GM12878 (cell line): ENCODE results near the gene ZNF765. TPM values are rescaled to one million over a fixed set of nuclear protein-coding genes. Genes with fewer than 3 reads are reported as not detected.

Experiments
- CHD1 ChIP-seq: IDR thresholded peaks from 2 replicates; pipeline ENCODE4 v1.6.1; 2012; ENCODE audit warnings: low read depth, low read length, improper control_type of control experiment
- DPF2 ChIP-seq: fragments of 450-650 bp; IDR thresholded peaks from 2 replicates; pipeline ENCODE4 v1.6.1; 2017; ENCODE audit warnings: mild to moderate bottlenecking
- FOS ChIP-seq: IDR thresholded peaks from 3 replicates; pipeline ENCODE4 v1.6.1; 2011; ENCODE audit warnings: borderline replicate concordance; ENCODE audit not compliant: insufficient read length; ENCODE audit errors: extremely low read depth
- FOXM1 ChIP-seq: IDR thresholded peaks from 2 replicates; pipeline ENCODE4 v1.6.1; 2012; ENCODE audit warnings: low read depth, mild to moderate bottlenecking, inconsistent platforms, low read length, moderate library complexity
- HDGF ChIP-seq: fragments of 450-650 bp; IDR thresholded peaks from 2 replicates; pipeline ENCODE4 v1.6.1; 2016; ENCODE audit warnings: antibody characterized with exemption
- JUND ChIP-seq: IDR thresholded peaks from 2 replicates; pipeline ENCODE4 v1.6.1; 2012; ENCODE audit warnings: low read depth, mild to moderate bottlenecking, low read length, improper control_type of control experiment, moderate library complexity
- MEF2A ChIP-seq: IDR thresholded peaks from 2 replicates; pipeline ENCODE4 v1.6.1; 2011; ENCODE audit warnings: low read depth, mild to moderate bottlenecking, low read length, moderate library complexity; ENCODE audit not compliant: insufficient read depth
- MTA3 ChIP-seq: IDR thresholded peaks from 2 replicates; pipeline ENCODE4 v1.6.1; 2012; ENCODE audit warnings: low read length, inconsistent platforms, borderline replicate concordance
- MXI1 ChIP-seq: fragments of 150-350 bp; IDR thresholded peaks from 2 replicates; pipeline ENCODE4 v1.6.1; 2011; ENCODE audit warnings: low read depth, mild to moderate bottlenecking, inconsistent platforms, low read length, improper control_type of control experiment
- NFXL1 ChIP-seq: fragments of 450-650 bp; IDR thresholded peaks from 2 replicates; pipeline ENCODE4 v1.6.1; 2017; ENCODE audit warnings: antibody characterized with exemption, mild to moderate bottlenecking, borderline replicate concordance
- POLR2AphosphoS5 ChIP-seq: IDR thresholded peaks from 2 replicates; pipeline ENCODE4 v1.6.1; 2011; ENCODE audit warnings: mild to moderate bottlenecking, low read length, inconsistent platforms
- POU2F2 ChIP-seq: IDR thresholded peaks from 3 replicates; pipeline ENCODE4 v1.6.1; 2011; ENCODE audit warnings: low read depth, mild to moderate bottlenecking, low read length, borderline replicate concordance
- SMAD5 ChIP-seq: IDR thresholded peaks from 2 replicates; pipeline ENCODE4 v1.6.1; 2016; ENCODE audit warnings: antibody characterized with exemption, low read depth
- SMC3 ChIP-seq: IDR thresholded peaks from 2 replicates; pipeline ENCODE4 v1.6.1; 2011; ENCODE audit warnings: low read length, improper control_type of control experiment, borderline replicate concordance
- SP1 ChIP-seq: IDR thresholded peaks from one replicate; pipeline ENCODE4 v1.6.1; 2011; ENCODE audit warnings: low read depth, low read length
- SREBF1 ChIP-seq: IDR thresholded peaks from 2 replicates; pipeline ENCODE4 v1.6.1; 2012; ENCODE audit warnings: mild to moderate bottlenecking, low read length
- SRF ChIP-seq, 2 experiments: IDR thresholded peaks; 2 replicates each; pipeline ENCODE4 v1.6.1; 2011; ENCODE audit warnings: low read depth in 2 of 2, low read length in 2 of 2, mild to moderate bottlenecking in 1 of 2, moderate library complexity in 1 of 2
- STAT3 ChIP-seq: IDR thresholded peaks from 2 replicates; pipeline ENCODE4 v1.6.1; 2011; ENCODE audit warnings: low read depth, low read length, improper control_type of control experiment
- TARDBP ChIP-seq: IDR thresholded peaks from 2 replicates; pipeline ENCODE4 v1.6.1; 2016; ENCODE audit warnings: borderline replicate concordance
- ZNF274 ChIP-seq: IDR thresholded peaks from one replicate; pipeline ENCODE4 v1.8.0; 2011; ENCODE audit not compliant: insufficient read length, insufficient read depth
- polyA plus RNA-seq, 11 experiments: library from polyadenylated mRNA; depleted of rRNA in 4 of 11; unstranded in 6 of 11; stranded (reverse) in 5 of 11; fragments of >200 nt; fragmentation: Nextera tagmentation in 4 of 11; fragmentation: Illumina TruSeq in 1 of 11; extraction: Ambion mirVana in 4 of 11; extraction: Trizol in 1 of 11; gene quantifications; 1 replicate in 1 of 11; 2 replicates in 10 of 11; pipeline versions ENCODE4 v1.2.1 to v1.2.3, GENCODE V29; 2011 to 2016; ENCODE audit warnings: inconsistent platforms in 2 of 11, missing spikeins in 2 of 11, low read depth in 1 of 11
- total RNA-seq, 4 experiments: library from RNA; depleted of rRNA in 3 of 4; stranded (reverse); fragments of >200 nt in 3 of 4; fragmentation: Illumina TruSeq in 1 of 4; extraction: Trizol in 1 of 4; gene quantifications; 2 replicates each; pipeline versions ENCODE4 v1.2.1 to v1.2.3, GENCODE V29; 2013 to 2021
- TF ChIP-seq, protein P1 (sequence below): fragments of 450-650 bp; conservative IDR thresholded peaks from 2 replicates; pipeline ENCODE4 v1.6.1; 2017; ENCODE audit warnings: mild to moderate bottlenecking, moderate library complexity
- TF ChIP-seq, protein P2 (sequence below), 3 experiments: IDR thresholded peaks in 2 of 3; conservative IDR thresholded peaks in 1 of 3; 2 replicates each; pipeline ENCODE4 v1.5.1; 2011; ENCODE audit warnings: low read depth in 3 of 3, low read length in 3 of 3, mild to moderate bottlenecking in 3 of 3, control low read depth in 2 of 3, moderate library complexity in 2 of 3, inconsistent platforms in 1 of 3, mixed read lengths in 1 of 3; ENCODE audit not compliant: control insufficient read depth in 2 of 3, insufficient read depth in 1 of 3; ENCODE audit errors: extremely low read depth in 1 of 3
- TF ChIP-seq, protein P3 (sequence below): IDR thresholded peaks from 2 replicates; pipeline ENCODE4 v1.6.1; 2012; ENCODE audit warnings: low read depth, low read length, improper control_type of control experiment
- TF ChIP-seq, protein P4 (sequence below): fragments of 450-650 bp; IDR thresholded peaks from 2 replicates; pipeline ENCODE4 v1.6.1; 2017; ENCODE audit warnings: antibody characterized with exemption, mild to moderate bottlenecking, moderate library complexity

ZNF765 gene
- total and polyA plus RNA-seq, 10 of the 15 experiments (the other 5 are each of a cell fraction or from before 2014, with no cell fraction given), result 2.9 to 12.7 (median 7.0) TPM

DNA sequence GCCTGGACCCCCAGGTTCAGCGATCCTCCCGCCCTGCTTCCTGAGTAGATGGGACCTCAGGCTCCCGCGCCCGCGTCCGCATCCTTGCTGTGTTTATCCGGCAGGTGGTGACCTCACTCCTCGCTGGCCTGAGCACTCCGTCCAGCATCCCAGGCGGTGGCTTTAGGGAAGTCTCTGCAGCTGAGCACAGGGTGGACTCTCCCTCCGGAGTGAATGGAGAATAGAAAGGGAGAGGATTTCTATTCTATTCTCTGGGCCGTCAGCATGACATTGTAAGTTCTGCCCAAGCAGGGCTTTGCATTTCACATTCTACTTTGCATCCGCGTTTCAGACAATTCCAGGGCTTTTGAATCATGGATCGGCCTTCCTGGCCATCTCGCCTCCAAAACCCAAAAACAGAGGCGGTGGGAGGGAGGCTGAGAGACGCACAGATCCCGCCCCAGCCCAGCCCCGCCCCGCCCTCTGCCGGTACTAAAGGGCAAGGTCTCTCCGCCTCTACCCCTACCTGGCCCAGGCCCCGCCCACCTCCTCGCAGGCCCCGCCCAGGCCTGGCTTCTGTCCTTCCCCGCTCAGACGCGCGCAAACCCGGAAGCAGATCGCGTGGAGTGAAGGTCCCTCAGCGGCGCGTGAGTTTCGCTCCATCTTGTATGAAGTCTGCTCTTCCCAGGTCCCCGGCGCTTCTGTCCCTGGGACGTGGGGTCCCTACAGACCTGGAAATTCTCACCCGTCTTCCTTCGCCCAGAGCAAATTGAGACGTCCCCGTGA is 29.6 kb upstream of the ZNF765 start, which contains the start of gene ZNF525 (continued):
- TF ChIP-seq, protein P1, sequence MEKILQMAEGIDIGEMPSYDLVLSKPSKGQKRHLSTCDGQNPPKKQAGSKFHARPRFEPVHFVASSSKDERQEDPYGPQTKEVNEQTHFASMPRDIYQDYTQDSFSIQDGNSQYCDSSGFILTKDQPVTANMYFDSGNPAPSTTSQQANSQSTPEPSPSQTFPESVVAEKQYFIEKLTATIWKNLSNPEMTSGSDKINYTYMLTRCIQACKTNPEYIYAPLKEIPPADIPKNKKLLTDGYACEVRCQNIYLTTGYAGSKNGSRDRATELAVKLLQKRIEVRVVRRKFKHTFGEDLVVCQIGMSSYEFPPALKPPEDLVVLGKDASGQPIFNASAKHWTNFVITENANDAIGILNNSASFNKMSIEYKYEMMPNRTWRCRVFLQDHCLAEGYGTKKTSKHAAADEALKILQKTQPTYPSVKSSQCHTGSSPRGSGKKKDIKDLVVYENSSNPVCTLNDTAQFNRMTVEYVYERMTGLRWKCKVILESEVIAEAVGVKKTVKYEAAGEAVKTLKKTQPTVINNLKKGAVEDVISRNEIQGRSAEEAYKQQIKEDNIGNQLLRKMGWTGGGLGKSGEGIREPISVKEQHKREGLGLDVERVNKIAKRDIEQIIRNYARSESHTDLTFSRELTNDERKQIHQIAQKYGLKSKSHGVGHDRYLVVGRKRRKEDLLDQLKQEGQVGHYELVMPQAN, result peak; percentile 58; the same call in 1 of the 2 replicates
- TF ChIP-seq POLR2AphosphoS5, result peak; percentile 89
- no peak for TF ChIP-seq TARDBP
- TF ChIP-seq SREBF1, result no peak
- no peak for TF ChIP-seq ZNF274
- TF ChIP-seq SP1, result no peak
- TF ChIP-seq MEF2A, result no peak
- TF ChIP-seq SMAD5, result peak; percentile 69; the same call in 1 of the 2 replicates
- TF ChIP-seq, protein P2, sequence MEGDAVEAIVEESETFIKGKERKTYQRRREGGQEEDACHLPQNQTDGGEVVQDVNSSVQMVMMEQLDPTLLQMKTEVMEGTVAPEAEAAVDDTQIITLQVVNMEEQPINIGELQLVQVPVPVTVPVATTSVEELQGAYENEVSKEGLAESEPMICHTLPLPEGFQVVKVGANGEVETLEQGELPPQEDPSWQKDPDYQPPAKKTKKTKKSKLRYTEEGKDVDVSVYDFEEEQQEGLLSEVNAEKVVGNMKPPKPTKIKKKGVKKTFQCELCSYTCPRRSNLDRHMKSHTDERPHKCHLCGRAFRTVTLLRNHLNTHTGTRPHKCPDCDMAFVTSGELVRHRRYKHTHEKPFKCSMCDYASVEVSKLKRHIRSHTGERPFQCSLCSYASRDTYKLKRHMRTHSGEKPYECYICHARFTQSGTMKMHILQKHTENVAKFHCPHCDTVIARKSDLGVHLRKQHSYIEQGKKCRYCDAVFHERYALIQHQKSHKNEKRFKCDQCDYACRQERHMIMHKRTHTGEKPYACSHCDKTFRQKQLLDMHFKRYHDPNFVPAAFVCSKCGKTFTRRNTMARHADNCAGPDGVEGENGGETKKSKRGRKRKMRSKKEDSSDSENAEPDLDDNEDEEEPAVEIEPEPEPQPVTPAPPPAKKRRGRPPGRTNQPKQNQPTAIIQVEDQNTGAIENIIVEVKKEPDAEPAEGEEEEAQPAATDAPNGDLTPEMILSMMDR (IDR thresholded peaks at IDR 0.05 in 2 of 3, conservative IDR thresholded peaks at IDR 0.05 in 1 of 3; ENCODE audit: control insufficient read depth in 2 of 3, extremely low read depth in 1 of 3, insufficient read depth in 1 of 3, low read depth in 3 of 3, low read length in 3 of 3), result peak; percentile 25 to 45 (median 30); a peak in 5 of 6 replicates
- TF ChIP-seq MTA3, result no peak
- no peak for TF ChIP-seq CHD1
- no peak for TF ChIP-seq STAT3
- no peak for TF ChIP-seq JUND
- no peak for TF ChIP-seq SMC3
- TF ChIP-seq, protein P3, sequence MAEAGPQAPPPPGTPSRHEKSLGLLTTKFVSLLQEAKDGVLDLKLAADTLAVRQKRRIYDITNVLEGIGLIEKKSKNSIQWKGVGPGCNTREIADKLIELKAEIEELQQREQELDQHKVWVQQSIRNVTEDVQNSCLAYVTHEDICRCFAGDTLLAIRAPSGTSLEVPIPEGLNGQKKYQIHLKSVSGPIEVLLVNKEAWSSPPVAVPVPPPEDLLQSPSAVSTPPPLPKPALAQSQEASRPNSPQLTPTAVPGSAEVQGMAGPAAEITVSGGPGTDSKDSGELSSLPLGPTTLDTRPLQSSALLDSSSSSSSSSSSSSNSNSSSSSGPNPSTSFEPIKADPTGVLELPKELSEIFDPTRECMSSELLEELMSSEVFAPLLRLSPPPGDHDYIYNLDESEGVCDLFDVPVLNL, result no peak
- no peak for TF ChIP-seq NFXL1
- TF ChIP-seq, protein P4, sequence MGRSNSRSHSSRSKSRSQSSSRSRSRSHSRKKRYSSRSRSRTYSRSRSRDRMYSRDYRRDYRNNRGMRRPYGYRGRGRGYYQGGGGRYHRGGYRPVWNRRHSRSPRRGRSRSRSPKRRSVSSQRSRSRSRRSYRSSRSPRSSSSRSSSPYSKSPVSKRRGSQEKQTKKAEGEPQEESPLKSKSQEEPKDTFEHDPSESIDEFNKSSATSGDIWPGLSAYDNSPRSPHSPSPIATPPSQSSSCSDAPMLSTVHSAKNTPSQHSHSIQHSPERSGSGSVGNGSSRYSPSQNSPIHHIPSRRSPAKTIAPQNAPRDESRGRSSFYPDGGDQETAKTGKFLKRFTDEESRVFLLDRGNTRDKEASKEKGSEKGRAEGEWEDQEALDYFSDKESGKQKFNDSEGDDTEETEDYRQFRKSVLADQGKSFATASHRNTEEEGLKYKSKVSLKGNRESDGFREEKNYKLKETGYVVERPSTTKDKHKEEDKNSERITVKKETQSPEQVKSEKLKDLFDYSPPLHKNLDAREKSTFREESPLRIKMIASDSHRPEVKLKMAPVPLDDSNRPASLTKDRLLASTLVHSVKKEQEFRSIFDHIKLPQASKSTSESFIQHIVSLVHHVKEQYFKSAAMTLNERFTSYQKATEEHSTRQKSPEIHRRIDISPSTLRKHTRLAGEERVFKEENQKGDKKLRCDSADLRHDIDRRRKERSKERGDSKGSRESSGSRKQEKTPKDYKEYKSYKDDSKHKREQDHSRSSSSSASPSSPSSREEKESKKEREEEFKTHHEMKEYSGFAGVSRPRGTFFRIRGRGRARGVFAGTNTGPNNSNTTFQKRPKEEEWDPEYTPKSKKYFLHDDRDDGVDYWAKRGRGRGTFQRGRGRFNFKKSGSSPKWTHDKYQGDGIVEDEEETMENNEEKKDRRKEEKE, result no peak
- TF ChIP-seq SRF (IDR thresholded peaks at IDR 0.05; ENCODE audit: low read depth in 2 of 2, low read length in 2 of 2), result 0 out of 4 replicates have a peak, but pooled peaks of 1 of the 2 experiments have one; percentile 14
- no peak for TF ChIP-seq HDGF
- peak; percentile 68 for TF ChIP-seq MXI1
- TF ChIP-seq DPF2, result no peak
- TF ChIP-seq POU2F2, result peak; percentile 37; the same call in 1 of the 3 replicates
- no peak for TF ChIP-seq FOXM1
- no peak for TF ChIP-seq FOS
